ENCODE results near the gene GDF11.

Gene GDF11

GRCh38 chr12:55742719-55743405 is at the start of gene GDF11:
TSS of gene GDF11 (plus strand) at chr12:55743122. CDS start at chr12:55743317, 195 bp downstream.
- H3K4me3 Mint-ChIP-seq = peak within 1 kb of the TSS; percentile 89 to 94
- peak; percentile 60 for ATAC-seq
- H3K4me1 Mint-ChIP-seq = peaks cover 54% of the 10 kb centered on the region
- peak; percentile 64 to 68 for DNase-seq
- peak within 1 kb of the TSS; percentile 67 to 77 for H3K27ac Mint-ChIP-seq
- no peaks in the 10 kb centered on the region for H3K9me3 Mint-ChIP-seq
- no peaks in the 10 kb centered on the region for H3K27me3 Mint-ChIP-seq

DNA sequence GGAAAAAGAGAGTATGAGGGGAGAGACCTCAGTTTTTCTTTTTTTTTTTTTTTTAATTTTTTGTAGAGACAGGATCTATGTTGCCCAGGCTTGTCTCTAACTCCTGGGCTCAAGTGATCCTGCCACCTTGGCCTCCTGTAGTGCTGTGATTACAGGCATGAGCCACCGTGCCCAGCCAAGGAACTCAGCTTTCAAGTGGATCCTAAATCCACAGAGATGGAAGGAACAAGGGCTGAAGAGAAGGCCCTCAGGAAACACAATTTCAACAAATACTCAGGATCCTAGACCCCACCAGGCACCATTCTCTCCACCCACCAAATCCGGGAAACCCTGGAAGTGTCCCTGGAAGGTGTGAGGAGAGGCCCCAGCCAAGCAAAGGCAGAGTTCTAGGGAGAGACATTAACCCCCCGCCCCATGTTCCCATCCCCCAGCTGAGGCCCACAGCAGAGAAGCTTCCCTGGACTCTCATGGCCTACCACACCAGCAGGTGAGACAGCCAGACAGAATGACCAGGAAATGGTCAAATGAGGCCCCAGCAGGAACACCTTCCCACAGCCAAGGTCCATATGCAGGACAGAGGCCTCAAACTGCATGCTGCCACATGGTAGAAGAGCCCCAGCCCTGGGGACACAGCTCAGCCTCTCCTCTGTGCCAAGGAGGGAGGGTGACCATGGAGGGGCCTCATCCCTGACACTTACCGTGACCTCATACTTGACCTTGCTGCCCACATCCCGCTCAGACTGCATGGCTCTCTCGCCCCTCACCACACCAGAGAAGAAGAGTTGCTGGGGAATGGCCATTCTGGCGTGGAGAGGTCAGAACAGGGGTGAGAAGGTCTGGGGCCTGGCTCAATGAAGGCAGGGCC is 49.4 kb upstream of the GDF11 start:
- Mint-ChIP-seq H3K27ac (no peak overlapping the region), H3K4me1 (no peaks in the 10 kb centered on the region), H3K9me3 (no peaks in the 10 kb centered on the region), H3K27me3 (no peaks in the 10 kb centered on the region), H3K4me3 (no peak overlapping the region)
- ATAC-seq (no peak), DNase-seq (no peak)

DNA sequence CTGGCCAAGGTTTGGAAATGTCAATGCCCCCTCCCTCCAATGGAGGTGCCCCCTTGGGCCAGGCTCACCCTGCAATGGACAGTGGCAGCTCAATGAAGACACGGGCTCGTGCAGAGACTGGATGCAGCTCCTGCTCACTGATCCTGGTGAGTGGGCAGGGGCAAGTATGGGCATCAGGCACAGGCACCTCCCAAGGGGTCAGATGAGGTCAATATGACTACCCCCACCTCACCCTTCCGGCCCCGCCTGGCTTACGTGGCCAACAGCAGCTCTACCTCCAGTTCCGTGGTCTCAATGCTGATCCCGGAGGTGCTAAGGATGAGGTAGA is 48.8 kb upstream of the GDF11 start:
- H3K4me3 Mint-ChIP-seq = no peak overlapping the region
- H3K9me3 Mint-ChIP-seq = no peaks in the 10 kb centered on the region
- H3K27me3 Mint-ChIP-seq = no peaks in the 10 kb centered on the region
- H3K27ac Mint-ChIP-seq = peak overlapping the region in 1 of 2 donors; percentile 46
- no peak for DNase-seq
- H3K4me1 Mint-ChIP-seq = no peaks in the 10 kb centered on the region
- ATAC-seq = no peak

DNA sequence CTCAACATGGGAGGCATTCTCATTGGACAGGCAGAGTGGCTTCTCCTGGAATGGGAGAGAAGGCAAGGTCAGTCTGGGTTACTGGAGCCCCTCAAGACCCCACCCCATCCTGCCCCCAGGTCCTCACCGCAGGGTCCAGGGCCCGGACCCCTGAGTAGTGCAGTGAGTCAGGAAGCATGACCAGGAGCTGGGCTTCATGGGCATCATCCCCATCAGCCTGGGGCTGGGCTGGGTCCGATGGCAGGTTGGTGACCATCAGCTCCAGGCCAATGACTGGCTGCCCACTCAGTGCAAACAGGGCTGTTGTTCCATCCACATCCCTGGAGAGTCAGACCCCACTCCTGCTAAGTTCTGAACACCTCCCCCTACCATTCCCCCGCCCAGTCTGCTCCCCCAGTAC is 48.3 kb upstream of the GDF11 start:
- Mint-ChIP-seq H3K9me3 (no peaks in the 10 kb centered on the region), H3K27me3 (no peaks in the 10 kb centered on the region), H3K4me3 (no peak overlapping the region), H3K4me1 (no peaks in the 10 kb centered on the region), H3K27ac (peak overlapping the region in 1 of 2 donors; percentile 5)
- DNase-seq (no peak), ATAC-seq (no peak)

- ATAC-seq (no peak), DNase-seq (no peak)
- H3K27me3 Mint-ChIP-seq = no peaks in the 10 kb centered on the region
Observed at GRCh38 chr12:55695349-55695748, 47.6 kb upstream of the GDF11 start.

DNA sequence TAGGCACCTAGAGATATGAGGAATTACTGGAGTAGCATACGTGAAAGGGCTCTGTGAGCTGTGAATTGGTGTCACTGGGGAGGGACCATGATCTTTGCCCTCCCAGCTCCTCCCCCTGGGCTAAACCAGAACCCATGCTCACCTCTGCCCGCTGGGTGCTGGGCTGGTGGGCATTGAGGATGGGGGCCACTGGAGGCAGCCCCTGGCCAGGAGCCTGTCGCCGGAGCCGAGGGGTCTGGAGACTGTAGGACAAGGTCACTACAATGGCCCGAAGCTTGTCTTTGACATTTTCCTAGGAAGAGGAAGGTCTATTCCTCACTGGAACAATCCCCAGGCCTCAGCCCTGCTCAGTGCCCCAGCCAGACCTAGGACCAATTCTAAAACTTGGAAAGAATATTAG is 46.8 kb upstream of the GDF11 start:
- H3K4me3 Mint-ChIP-seq = no peak overlapping the region
- H3K27ac Mint-ChIP-seq = no peak overlapping the region

More at GRCh38 chr12:55695349-55695748, 47.6 kb upstream of the GDF11 start:
- Mint-ChIP-seq H3K4me3 (no peak overlapping the region), H3K9me3 (no peaks in the 10 kb centered on the region), H3K27ac (no peak overlapping the region), H3K4me1 (no peaks in the 10 kb centered on the region)

DNA sequence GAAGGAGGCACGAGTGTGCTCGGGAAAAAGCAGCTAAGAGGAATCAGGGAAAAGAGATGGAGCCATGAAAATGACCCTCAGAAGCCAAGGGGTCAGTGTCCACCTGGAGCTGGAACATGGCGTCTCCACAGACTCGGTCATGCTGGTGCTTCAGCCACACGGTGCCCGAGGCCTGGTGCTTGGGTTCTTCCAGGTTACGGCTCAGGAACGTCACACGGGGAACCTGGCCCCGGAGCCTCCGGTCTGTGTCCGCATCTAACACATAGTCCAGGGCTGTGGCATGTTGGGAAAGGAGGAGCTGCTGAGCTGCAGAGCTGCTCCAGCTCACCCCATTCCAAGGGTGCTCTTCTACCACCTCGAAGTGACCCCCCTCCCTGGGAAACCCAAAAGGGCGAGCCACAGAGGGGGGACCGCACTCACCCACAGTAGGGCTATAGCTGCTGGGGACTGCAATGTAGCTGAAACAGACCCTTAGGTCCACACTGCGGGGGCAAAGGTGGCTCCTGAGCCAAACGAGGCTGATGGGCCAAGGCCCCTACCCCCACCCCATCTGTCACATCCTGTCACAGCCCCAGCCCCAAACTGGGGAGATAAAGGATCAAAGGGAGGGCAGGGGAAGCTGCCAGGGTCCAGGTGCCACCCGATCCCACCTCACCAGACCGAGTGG is 46.0 kb upstream of the GDF11 start:
- no peak for DNase-seq
- no peak for ATAC-seq
- H3K4me1 Mint-ChIP-seq = no peaks in the 10 kb centered on the region
- no peaks in the 10 kb centered on the region for H3K27me3 Mint-ChIP-seq
- no peak overlapping the region for H3K4me3 Mint-ChIP-seq
- H3K9me3 Mint-ChIP-seq = no peaks in the 10 kb centered on the region
- no peak overlapping the region for H3K27ac Mint-ChIP-seq

More for the DNA sequence above, 46.8 kb upstream of the GDF11 start:
- Mint-ChIP-seq H3K9me3 (no peaks in the 10 kb centered on the region), H3K27me3 (no peaks in the 10 kb centered on the region), H3K4me1 (no peaks in the 10 kb centered on the region)
- DNase-seq = no peak
- ATAC-seq = no peak

DNA sequence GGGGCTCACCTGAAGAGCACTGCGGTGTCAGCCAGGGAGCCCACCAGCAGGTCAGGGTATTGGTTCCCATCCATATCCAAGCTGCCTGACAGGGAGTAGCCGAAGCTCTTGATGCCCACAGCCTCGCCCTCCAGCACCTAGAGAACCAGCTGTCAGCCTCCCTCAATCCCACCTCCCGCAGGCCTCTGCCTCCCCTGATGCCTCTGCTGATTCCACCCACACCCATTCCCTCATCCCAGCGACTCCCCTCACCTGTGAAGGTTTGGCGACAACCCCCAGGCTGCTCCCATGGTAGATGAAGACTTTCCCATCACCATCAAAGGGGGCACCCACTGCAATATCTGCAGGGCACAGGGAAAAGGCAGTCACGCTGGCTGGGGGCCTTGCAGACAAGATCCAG is 45.2 kb upstream of the GDF11 start:
- DNase-seq = no peak
- no peaks in the 10 kb centered on the region for H3K9me3 Mint-ChIP-seq
- no peaks in the 10 kb centered on the region for H3K27me3 Mint-ChIP-seq
- H3K4me3 Mint-ChIP-seq = no peak overlapping the region
- ATAC-seq = no peak
- H3K27ac Mint-ChIP-seq = no peak overlapping the region
- H3K4me1 Mint-ChIP-seq = no peaks in the 10 kb centered on the region

DNA sequence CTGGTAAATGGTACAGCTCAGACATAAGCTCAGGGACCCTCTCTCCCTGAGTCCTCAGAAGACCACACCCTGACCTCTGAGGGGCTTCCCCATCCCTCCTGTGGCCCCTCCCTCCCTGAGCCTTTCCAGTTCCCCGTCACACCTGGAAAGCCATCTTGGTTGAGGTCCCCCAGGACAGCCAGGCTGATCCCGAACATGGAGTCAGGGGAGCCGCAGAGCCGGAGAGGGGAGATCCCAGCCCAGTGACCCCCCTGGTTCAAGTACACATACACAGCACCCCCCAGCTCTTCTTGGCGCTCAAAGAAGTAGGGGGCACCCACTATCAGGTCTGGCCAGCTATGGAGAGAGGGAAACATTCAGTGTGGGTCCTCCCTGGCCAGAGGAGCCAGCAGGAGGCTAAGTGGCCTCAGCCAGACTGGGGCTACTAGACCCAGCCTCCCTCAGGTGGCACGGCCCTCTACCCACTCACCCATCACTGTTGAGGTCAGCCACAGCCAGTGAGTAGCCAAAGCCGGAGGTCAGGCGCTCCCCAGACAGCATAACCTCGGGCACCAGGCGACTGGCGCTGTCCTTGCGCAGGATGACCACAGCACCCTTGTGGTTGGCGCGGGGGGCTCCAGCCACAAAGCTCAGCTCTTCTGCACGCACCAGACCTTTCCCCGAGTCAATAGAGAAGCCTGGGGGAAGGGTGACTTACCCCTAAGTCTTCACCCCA is 44.5 kb upstream of the GDF11 start:
- H3K9me3 Mint-ChIP-seq = no peaks in the 10 kb centered on the region
- H3K4me1 Mint-ChIP-seq = no peaks in the 10 kb centered on the region
- no peaks in the 10 kb centered on the region for H3K27me3 Mint-ChIP-seq
- H3K27ac Mint-ChIP-seq = peak overlapping the region in 1 of 2 donors; percentile 69
- ATAC-seq (no peak), DNase-seq (no peak)
- H3K4me3 Mint-ChIP-seq = no peak overlapping the region

DNA sequence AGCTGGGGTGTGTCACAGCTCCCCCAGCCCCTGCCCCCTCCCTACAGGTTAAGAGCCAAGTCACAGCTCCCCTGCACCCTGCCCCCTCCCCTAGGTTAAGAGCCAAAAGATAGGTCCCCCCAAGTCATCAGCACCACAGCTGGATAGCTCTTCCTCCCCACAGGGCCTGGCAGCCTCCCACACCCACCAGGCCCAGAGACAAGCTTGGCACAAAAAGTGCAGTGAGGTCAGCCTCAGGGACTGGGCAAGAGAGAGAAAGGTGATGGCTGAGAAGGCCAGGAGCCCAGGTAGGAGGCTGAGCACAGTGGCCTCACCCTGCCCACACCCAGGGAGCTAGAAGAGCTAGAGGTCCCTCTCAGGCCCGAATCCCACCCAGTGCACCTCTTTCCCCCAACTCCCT is 44.0 kb upstream of the GDF11 start:
- no peak for DNase-seq
- H3K27me3 Mint-ChIP-seq = no peaks in the 10 kb centered on the region
- H3K9me3 Mint-ChIP-seq = no peaks in the 10 kb centered on the region
- H3K27ac Mint-ChIP-seq = no peak overlapping the region
- H3K4me1 Mint-ChIP-seq = no peaks in the 10 kb centered on the region
- no peak overlapping the region for H3K4me3 Mint-ChIP-seq
- no peak for ATAC-seq

GRCh38 chr12:55699471-55700055 is 43.4 kb upstream of the GDF11 start:
- DNase-seq (no peak), ATAC-seq (no peak)
- Mint-ChIP-seq H3K27me3 (no peaks in the 10 kb centered on the region), H3K4me1 (no peaks in the 10 kb centered on the region), H3K27ac (peak overlapping the region in 1 of 2 donors; percentile 70), H3K4me3 (no peak overlapping the region), H3K9me3 (no peaks in the 10 kb centered on the region)

- Mint-ChIP-seq H3K27ac (no peak overlapping the region), H3K4me3 (no peak overlapping the region), H3K4me1 (no peaks in the 10 kb centered on the region), H3K27me3 (no peaks in the 10 kb centered on the region), H3K9me3 (no peaks in the 10 kb centered on the region)
- ATAC-seq (no peak), DNase-seq (no peak)
Observed at GRCh38 chr12:55700255-55701018, 42.5 kb upstream of the GDF11 start.

GRCh38 chr12:55702861-55703260 is 40.1 kb upstream of the GDF11 start:
- Mint-ChIP-seq H3K27me3 (peaks cover 12% of the 10 kb centered on the region), H3K4me3 (no peak overlapping the region), H3K27ac (no peak overlapping the region), H3K9me3 (no peaks in the 10 kb centered on the region), H3K4me1 (peaks cover 8% of the 10 kb centered on the region)
- DNase-seq (no peak), ATAC-seq (no peak)

GRCh38 chr12:55703288-55703687 is 39.6 kb upstream of the GDF11 start:
- H3K27me3 Mint-ChIP-seq = peaks cover 16% of the 10 kb centered on the region
- no peak for ATAC-seq

More at GRCh38 chr12:55703288-55703687, 39.6 kb upstream of the GDF11 start:
- Mint-ChIP-seq H3K4me1 (peaks cover 12% of the 10 kb centered on the region), H3K27ac (no peak overlapping the region), H3K4me3 (no peak overlapping the region), H3K9me3 (no peaks in the 10 kb centered on the region)
- no peak for DNase-seq

Measured in stimulated activated naive CD8-positive, alpha-beta T cell treated with anti-CD3 and anti-CD28 coated beads, Interleukin-15, amount 100 ng/mL, for 72 hours (primary cell).